Putamen (tissue), 1 donor: Measurements from ENCODE around the gene ATP10A.
"Not testable (repeated sequence)": the region's sequence is repeated elsewhere in the genome, so short reads cannot be mapped to it uniquely, and the experiment has no call there.

ENCODE experiments used
- DNase-seq: peaks from one replicate; pipeline ENCODE4 v3.0.0-alpha.2; 2016; ENCODE audit warnings: low spot score

Gene ATP10A

DNA sequence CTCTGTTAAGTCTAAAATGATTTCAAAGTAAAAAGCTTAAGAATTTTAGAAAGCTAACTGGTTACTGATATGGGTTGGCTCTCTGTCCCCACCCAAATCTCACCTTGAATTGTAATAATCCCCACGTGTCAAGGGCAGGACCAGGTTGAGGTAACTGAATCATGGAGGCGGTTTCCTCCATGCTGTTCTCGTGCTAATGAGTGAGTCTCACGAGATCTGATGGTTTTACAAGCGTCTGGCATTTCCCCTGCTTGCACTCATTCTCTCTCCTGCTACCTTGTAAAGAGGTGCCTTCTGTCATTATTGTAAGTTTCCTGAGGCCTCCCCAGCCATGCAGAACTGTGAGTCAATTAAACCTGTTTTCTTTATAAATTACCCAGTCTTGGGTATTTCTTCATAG lies 7.1 kb downstream of the ATP10A start:
- DNase-seq, result not testable (repeated sequence)

DNA sequence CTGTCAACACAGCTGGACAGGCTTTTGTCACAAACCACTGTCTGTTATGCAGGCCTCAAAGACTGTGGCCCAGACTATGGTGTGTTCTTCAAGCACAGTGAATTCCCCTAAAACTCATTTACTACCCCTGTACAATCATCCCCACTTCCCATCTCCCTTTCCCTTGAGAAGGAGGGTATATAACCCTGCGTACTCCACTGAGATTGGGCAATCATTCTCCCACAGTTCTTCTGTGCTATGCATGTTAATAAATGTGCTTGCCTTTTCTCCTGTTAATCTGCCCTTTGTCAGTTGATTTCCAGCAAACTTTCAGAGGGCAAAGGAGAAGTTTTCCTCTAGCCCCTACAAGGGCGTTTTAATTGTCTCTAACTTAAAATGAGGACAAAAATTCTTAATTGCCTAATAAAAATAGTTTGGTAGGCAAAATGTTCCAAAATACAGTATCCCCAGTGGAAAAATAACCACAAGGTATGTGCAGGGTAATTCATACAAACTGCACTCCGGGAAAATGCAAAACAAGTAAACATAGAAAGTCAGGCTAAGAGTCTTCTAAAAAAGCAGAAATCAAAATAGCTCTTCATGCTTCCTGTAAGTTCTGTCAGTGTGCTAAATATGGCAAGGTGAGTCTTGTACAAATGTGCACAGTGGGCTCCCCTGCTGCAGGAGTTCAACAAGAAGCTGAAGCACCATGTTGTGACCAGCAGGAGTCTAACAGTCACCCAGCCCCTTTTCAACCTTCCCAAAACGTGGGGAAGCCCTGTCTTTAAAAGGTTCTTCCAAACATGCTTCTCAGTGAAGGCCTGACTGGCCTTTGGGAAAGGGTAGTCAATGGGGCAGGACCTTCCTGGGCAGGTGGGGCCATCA lies 10.2 kb downstream of the ATP10A start:
- DNase-seq, result no peak

DNA sequence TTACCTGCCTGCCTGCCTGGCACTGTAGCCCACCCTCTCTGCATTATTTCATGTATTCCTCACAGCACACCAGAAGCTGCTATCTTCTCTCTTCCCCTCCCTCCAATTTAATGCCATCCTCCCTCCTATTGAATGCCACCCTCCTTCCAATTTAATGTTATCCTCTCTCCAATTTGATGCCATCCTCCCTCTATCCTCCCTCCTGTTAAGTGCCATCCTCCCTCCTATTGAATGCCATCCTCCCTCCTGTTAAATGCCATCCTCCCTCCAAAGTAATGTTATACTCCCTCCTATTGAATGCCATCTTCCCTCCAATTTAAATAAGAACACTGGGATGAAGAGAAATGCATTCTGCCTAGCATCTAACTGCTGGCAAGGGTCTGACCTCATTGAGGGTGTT lies 11.1 kb downstream of the ATP10A start:
- DNase-seq, result no peak

DNA sequence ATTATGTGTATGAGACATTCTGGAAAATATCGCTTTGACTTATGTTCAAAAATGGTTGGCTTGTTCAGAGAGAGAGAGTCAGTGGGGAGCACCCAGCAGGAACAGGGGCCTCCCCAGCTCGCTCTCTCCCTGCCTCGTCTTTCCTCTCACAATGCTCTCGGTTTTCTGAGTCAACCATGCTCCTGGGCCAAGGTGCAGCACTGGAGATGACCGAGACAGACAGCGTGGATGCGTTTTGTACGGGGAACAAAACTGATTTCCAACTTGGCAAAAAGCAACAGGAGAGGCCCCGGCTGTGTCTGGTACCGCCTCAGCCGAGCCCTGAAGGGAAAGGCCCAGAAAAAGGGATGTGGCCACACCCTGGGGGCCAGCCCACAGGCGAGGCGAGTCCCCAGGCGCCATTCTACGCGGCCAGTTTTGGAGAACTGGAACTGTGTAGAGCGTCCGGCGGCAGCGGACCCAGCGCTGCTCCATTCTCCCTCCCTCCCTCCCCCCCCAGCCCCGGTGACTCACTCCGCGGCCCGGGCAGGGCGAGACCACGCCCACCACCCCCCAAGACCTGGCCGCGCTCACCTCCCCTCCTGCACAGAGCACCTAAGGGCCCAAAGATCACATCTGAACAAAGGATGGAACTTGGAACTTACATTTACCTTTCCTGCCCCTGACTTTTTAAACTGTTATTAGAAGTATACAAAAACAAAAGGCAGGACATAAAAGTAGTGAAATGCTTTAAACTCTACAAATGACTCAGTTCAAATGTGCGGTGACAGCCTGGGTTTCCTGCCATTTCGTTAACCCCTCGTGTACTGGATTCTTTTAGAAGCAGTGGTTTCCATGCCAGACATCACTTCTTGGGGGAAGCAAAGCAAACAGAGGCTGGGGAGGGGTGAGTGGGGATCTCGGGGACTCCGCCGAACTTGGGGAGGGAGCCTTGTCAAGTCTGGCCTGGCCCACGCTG lies 12.7 kb downstream of the ATP10A start:
- DNase-seq, result no peak

DNA sequence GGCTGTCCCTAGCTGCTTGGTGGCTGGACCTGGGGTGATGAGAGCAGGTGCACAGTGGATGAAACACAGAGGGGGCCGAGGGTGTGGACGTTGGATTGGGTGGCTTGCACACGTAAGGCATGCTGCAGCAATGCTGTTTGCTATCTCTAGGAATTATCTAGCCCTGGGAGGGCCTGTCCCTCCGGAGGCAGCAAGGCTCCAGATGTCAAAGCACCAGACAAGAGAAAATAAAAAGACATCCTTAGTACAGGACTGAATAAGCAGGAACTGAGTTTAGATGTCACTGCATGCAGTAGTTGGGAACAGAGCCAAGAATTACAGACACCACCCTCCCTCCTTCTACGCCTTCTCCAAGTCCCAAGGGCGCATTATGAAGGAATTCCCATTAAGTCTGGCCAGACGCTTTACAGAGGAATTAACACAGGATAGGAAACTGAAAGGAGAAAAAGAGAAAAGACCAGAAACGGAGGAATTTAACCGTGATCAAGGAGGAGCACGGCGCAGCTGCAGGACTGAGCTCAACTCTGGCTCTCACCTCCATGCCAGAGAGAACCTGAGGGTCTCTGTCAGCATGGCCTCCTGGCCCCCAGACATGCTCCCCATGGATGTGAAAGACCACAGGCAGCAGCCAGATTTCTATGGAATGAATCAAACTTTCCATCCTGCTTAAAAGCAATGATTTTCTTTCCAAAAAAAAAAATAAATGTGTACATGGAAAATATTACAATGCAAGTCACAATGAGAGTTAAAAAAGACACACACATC lies 13.8 kb downstream of the ATP10A start:
- no peak for DNase-seq

DNA sequence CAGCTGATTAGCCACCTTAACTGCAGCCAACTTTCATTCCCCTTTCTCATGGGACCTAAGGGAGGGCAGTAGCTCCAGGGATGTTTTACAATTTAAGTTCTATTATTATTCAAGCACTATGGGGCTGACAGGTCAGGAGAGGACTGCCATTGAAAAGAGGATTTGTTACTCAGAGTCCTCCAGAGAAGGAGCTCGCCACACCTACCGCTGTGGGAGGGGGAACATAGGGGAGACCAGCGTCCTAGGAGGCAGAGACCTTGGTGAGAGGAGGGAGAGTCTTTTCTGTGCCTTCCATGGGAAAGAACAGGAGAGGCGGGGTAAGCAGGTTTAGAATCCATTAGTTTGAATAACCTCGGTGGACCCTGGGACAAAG lies 14.4 kb downstream of the ATP10A start:
- DNase-seq, result no peak

DNA sequence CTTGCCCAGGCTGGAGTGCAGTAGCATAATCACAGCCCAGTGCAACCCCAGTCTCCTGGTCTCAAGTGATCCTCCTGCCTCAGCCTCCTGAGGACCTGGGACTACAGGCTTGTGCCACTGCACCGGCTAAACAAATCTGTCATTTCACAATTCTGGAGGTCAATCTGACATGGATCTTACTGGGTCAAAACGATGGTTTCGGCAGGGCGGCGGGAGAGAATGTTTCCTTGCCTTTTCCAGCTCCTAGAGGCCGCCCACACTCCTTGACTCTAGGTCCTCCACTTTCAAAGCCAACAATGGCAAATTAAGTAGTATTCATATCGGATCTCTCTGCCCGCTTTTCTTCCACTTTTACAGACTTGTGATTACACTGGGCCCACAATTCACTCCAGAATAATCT lies 14.8 kb downstream of the ATP10A start:
- no peak for DNase-seq

DNA sequence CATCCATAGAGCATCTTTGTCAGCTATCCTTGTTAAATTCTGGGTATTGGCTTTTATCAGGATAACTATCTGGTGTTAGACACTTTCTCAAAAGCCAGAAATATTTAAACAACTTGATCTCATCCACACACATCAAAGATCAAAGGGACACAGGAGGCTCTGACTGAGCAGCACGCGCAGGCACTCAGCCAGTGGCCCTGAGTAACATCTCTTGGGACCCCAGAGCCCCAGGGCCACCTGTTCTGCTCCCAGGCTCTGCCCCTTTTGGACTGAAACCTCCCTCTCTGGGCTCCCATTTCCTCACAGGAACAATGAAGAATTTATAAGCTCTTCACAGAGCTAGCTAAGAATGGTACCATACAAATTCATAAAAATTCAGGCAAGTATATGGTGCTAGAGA lies 16.1 kb downstream of the ATP10A start:
- DNase-seq, result no peak

DNA sequence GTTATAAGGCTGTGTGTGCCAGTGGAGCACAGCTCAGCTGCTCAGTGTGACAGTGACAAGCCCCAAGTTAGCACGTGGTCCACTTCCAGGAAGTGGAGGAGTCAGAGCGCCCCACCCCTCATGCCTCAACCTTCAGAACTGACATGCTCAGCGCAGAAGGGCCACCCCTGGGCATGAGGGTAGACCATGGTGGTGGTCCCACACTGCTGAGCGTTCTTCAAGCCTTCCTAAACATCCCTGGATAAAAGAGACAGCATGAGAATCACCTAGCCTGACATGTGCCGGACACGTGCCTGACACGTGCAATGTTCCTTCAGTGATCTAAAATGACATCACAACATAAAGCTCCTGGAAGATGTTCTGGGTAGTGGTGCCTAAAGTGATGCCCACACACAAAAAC lies 16.8 kb downstream of the ATP10A start:
- DNase-seq, result no peak

DNA sequence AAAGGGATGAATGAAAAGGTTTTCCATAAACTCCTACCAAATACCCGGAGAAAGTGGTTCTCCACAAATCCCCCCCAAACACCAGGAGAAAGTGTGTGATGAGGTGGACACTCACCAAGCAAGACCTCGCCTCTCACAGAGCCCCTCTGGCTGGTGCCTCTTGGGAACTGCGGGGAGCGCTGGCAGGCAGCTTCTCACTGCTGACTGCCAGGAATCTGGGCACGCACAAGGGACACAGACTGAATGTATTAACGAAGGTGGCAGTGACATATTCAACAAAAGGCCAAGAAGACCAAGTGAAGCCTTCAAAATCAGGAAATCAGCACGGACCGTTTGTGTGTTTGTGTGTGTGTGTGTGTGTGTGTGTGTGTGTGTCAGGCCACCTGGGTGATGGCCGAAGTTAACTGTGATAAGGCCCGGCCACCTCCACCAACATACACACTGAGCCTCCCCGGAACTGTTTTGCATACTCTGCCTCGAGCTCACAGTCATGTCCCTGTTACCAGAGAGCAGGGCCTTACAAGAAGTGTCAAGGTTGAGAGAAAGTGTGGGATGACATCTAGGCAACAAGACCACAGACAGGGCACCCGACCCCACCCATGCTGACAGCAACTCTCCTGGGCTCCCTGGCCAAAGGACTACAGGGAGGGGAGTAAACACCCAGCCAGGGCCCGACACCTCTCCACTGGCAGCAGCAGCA lies 18.0 kb downstream of the ATP10A start:
- DNase-seq, result no peak

DNA sequence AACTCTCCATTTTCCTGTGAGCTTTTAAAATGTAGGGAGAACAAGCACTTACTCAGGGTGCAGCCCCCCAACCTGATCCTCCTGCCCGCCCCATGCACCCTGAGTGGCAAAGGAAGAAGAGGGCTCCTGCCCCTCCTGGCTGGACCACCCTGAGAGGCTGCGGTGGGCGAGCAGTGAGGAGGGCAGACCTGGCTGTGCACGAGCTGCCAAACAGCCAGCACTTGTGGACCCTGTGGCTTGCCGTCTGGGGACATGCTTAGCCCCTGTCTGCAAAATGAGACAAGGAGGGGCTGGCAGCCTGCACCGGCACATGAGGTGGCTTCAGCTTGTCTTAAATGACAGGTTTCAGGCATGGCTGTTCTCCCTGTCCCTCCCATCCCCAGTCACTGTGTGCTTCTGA lies 18.6 kb downstream of the ATP10A start:
- DNase-seq, result no peak

DNA sequence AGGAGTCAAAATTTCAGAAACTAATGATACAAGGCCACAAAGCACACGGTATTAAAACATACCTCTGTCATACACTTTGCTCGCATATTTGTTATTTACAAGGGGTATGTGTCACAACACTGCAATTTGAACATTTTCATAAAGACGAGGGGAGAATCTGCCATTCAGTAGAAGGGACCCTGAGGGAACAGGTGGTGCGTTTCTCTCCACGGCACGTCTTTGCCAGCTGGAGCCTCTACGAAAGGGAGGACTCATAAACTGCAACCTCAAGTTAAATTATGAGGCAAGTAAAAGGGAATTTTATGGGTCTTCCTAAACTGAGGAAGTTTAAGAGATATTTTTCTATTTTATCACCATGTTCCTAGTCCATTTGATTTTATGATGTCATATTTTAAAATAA lies 19.1 kb downstream of the ATP10A start:
- no peak for DNase-seq

DNA sequence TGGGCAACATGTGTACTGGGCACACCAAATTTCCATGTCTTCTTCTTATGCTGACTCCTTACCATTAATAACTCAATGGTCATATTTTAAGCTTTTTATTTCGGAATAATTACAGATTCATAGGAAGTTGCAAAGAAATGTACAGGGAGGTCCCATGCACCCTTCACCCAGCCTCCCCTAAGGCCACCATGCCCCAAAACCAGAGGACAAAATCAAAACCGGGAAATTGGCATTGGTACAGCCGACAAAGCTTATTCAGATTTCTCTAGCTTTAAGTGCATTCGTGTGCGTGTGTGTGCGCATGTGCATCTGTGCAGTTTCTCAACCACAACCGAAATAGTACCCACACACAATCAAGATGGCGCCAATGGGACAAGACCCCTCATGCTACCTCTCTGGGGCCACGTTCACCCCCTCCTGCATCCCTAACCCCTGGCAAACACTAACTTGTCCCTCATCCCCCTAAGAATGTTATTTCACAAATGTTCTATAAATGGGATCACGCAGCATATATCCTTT lies 23.4 kb downstream of the ATP10A start:
- no peak for DNase-seq

DNA sequence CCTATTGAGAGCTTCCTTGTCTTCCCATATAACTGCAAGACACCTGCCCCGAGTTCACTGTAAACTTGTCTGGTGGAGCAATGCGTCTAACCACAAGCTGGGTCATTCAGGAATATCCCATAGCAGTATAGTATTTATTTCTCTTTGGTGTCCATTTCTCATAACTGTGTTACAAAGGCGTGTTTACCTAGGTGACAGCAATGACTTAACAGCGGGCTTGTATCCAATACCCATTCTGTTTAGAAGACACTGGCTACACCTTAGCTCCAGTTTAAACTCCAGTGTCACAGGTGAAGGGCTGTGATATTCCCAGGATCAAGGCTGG lies 24.3 kb downstream of the ATP10A start:
- no peak for DNase-seq

DNA sequence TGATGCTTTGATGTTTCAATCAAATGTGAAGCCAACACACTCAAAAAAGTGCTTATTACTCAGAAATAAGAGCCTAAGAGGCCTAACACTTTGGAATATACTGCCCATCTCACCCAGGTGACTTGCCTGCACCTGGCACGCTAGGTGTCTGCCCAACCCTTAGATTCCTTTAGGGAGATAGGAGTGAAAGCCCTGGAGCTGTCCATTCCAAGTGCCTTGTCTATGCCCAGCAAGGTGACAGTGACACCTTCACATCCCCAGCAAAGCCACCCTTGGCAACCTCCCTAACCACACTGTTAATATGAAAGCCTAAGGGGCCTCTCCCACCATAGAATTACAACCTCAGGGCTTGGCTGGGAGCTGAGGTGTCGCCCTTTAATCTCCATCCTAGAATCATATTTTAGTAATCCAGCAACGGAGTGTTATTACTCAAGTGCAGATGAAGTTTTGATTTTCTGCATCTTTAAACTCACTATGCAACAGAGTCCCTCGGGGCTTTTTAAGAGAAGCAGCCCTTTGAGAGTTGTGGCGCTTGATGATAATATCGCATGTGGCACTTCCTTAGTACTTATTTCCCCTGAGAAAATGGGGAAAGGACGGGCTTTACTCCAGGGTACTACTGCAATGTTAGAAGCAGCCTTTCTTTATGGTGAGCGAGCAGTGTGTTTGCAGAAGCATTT lies 24.8 kb downstream of the ATP10A start:
- no peak for DNase-seq

DNA sequence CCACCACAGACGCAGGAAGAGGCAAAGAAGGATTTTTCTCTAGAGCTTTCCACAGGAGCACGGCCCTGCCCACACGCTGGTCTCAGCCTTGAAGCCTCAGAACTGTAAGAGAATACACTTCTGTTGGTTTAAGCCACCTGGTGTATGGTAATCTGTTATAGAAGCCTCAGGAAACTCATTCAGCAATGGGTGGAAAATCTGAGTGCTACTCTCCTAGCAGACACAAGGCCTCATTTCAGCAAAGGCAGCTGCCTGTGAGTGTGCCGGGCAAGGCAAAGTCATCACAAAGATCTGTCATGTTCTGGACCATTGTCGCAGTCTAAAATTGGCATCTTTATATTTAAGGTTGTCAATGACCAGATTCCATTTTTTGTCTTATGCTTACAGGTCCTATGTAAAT lies 31.0 kb downstream of the ATP10A start:
- DNase-seq, result no peak

DNA sequence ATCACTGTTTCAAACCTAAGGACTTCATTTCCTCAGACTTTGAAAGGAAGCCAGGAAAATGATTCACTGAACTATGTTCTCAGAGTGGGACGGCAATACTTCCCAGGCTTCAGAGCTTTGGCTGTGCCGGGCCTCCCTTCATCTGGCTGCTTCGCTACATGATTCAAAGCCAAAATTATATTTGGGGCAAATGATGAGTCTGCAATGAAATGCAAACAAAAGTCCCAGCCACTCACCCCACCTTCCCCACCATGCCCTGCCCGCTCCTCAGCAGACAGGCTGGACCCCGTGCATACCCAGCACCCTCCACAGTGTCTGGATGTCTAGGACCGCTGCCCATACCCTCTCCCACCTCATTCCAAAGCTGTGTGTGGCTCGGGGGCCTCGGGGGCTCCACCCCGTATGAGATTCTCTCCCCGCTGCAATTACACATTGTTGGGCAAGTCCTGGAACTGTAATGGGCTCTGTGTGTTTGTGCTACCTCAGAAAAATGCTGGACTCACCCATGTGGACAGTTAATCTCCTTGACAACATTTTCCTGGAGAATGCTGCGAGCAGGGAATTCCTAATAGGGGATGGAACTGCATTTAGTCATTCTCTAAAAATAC lies 32.2 kb downstream of the ATP10A start:
- no peak for DNase-seq

DNA sequence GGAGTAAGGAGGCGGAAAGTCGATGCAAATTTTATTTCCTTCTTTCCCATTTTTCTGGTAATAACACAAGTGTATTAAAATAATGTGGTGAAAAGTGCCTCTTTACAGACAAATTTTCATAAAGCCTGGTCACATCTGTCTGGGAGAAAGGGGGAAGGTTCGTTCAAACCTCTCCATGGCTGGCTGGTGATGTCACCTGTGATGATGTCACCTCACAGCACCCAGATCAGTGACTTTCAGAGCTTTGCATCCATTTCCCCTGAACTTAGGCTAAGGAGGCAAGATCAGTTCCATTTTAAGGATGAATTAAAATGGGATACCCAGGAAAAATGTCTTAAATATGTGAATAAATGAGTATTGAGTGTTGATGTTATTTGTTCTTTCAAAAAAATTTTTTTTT lies 34.1 kb downstream of the ATP10A start:
- DNase-seq, result no peak

DNA sequence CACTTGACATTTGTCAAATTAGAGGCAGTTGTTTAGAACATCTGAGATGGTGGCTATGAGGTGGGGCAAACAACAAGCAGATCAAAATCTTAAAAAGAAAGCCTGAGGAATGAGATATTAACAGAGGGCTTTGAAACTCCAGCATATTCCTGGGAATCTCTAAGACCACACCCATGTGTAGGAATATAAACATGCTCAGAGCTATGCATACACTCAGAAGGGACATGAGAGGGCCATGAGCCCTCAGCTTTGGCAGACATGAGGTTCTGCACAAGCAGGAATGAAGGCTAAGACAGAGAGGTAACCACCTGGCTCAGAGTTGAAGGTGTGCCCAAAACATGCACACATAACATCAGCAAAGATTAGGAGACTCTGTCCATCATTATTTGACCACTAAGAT lies 37.9 kb downstream of the ATP10A start:
- no peak for DNase-seq

DNA sequence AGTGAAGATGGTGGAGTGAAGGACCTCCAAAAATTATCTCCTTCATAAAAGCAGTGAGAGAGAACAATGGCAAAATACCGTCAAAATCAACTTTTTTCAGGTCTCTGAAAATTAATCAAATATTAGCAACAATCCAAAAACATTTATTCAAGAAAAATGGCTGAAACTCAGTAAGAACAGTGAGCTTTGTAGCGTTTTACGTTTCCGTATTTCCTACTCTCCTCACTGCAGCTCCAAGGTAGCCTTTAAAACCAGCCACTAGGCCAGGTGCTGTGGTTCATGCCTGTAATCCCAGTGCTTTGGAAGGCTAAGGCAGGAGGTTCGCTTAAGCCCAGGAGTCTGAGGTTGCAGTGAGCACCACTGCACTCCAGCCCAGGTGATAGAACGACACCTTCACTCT lies 38.5 kb downstream of the ATP10A start:
- no peak for DNase-seq

DNA sequence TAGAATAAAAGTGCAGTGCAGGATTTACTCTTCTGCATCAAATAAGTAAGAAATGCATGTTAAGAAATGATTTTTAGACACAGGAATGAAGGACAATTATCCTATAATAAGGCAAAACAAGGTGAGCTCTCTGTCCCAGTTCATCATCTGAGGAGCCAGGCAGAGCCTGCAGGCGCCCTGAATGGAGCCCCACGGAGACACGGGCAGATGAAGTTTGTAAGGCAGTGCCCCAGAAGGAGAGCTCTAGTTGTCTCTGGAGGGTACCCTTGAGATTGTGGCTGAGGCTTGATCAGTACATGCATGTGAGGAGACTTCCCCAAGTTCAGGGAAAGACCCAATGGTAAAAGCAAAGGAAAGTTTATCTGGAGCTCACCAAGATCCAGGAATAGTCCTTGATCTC lies 50.3 kb downstream of the ATP10A start:
- DNase-seq, result no peak
